ENCODE results near the gene SAMD10. TPM values are rescaled to one million over a fixed set of nuclear protein-coding genes. Genes with fewer than 3 reads are reported as not detected.

The SAMD10 gene
- total and polyA plus RNA-seq, 2 of the 8 experiments (the other 6 are each of a cell fraction or from before 2014, with no cell fraction given): 3.0 to 5.2 TPM

DNA sequence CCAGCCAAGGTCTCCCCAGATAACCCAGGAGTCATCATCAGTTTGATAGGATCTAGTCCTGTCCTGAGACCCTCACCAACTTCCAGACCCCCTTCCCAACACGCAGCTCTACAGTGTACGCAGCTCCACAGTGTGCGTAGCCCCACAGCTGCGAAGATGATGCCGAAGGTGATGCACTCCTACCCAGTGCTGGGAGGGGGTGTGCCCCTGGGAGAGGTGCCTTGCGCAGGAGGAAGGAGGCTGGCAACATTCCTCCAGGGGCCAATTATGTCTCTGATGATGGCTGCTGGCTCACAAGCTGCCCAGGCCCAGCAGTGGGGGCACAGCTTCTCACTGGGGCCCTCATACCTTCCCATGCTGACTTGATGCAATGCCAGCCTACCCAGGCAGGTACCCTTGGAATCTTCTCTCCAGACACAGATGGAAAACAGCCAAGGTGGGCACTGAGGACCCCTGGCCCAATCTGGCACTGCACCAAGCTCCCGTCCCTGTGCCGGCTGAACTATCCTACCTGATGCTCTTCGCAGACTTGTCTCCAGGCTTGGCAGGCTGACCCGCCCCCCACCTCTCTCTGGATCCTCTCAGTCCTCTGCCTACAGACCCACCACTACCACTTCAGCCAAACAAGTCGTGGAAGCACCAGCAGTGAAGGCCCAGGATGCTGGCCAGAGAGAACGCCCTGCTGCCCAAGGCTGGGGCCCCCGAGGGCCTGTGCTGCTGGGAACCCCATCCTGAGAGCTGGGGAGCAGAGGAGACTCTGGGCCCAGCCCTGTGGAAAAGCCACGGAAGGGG, 11.1 kb downstream of the SAMD10 start (continued):
- no peak for TF ChIP-seq PHF8 (conservative IDR thresholded peaks at IDR 0.05; ENCODE audit: low read depth, low read length)
- TF ChIP-seq KDM4A (IDR thresholded peaks at IDR 0.05; ENCODE audit: low read depth, low read length, severe bottlenecking): no peak
- no peak for TF ChIP-seq TAF7 (optimal IDR thresholded peaks at IDR 0.05; ENCODE audit: borderline replicate concordance, low read depth, low read length)
- no peak for TF ChIP-seq CBX8 (IDR thresholded peaks at IDR 0.05; ENCODE audit: borderline replicate concordance, low read depth, low read length)
- TF ChIP-seq BACH1 (IDR thresholded peaks at IDR 0.05; ENCODE audit: low read length): no peak
- no peak for TF ChIP-seq ZNF274 (IDR thresholded peaks at IDR 0.05; ENCODE audit: borderline replicate concordance, extremely low read depth, low read length)
- no peak for TF ChIP-seq JUN (IDR thresholded peaks at IDR 0.05; ENCODE audit: low read depth, low read length)
- TF ChIP-seq CHD1 (IDR thresholded peaks at IDR 0.05; ENCODE audit: low read depth, low read length): no peak

Data from H1 (cell line).